CD4-positive, alpha-beta memory T cell (primary cell): ENCODE data around the gene EFCAB12. TPM values are rescaled to one million over a fixed set of nuclear protein-coding genes. Genes with fewer than 3 reads are reported as not detected.
"Not testable (repeated sequence)": the region's sequence is repeated elsewhere in the genome, so short reads cannot be mapped to it uniquely, and the experiment has no call there.

ENCODE experiments used
- CTCF ChIA-PET: fragments of 350-600 bp; sonication (Branson Sonifier 250); formaldehyde crosslinking; loops from one replicate; lab custom pipeline; 2021; ENCODE audit warnings: inconsistent platforms; ENCODE audit not compliant: partially characterized antibody; lab: Charles Lee
- POLR2A ChIA-PET: fragments of 350-600 bp; sonication (Branson Sonifier 250); formaldehyde crosslinking; loops from one replicate; lab custom pipeline; 2021; ENCODE audit not compliant: partially characterized antibody; lab: Charles Lee
- DNase-seq, 5 donors: peaks; one replicate each; pipeline versions ENCODE4 v3.0.0 to v3.0.0-alpha.2; 2020 to 2022; ENCODE audit warnings: mixed read lengths in 1 of 5
- H3K27ac ChIP-seq: one replicate; pipeline ENCODE4 v1.7.0; 2013; ENCODE audit warnings: low read depth, low read length
- H3K27me3 ChIP-seq: 2 replicates; pipeline ENCODE4 v1.7.0; 2013; ENCODE audit warnings: mild to moderate bottlenecking, low read length, moderate library complexity; ENCODE audit not compliant: insufficient read depth
- H3K36me3 ChIP-seq: 2 replicates; pipeline ENCODE4 v1.7.0; 2013; ENCODE audit warnings: mild to moderate bottlenecking, low read length, moderate library complexity; ENCODE audit not compliant: insufficient read depth
- H3K4me1 ChIP-seq: 2 replicates; pipeline ENCODE4 v1.7.0; 2013; ENCODE audit warnings: mild to moderate bottlenecking, low read length, moderate library complexity; ENCODE audit not compliant: insufficient read depth
- H3K4me3 ChIP-seq, 2 donors: one replicate each; pipeline ENCODE4 v1.7.0; 2013; ENCODE audit warnings: low read length in 2 of 2, mild to moderate bottlenecking in 1 of 2
- H3K9me3 ChIP-seq, 2 donors: one replicate each; pipeline ENCODE4 v1.7.0; 2013; ENCODE audit warnings: low read length in 2 of 2, control low read depth in 1 of 2; ENCODE audit not compliant: control insufficient read depth in 1 of 2
- H3K27ac Mint-ChIP-seq, 7 donors: one replicate each; pipeline ENCODE4 v1.8.0; 2020 to 2021; ENCODE audit warnings: mixed read lengths in 7 of 7, mild to moderate bottlenecking in 6 of 7, inconsistent platforms in 3 of 7, moderate library complexity in 3 of 7
- H3K27me3 Mint-ChIP-seq, 2 donors: one replicate each; pipeline ENCODE4 v1.8.0; 2020 to 2021; ENCODE audit warnings: mixed read lengths in 2 of 2
- H3K36me3 Mint-ChIP-seq, 2 donors: one replicate each; pipeline ENCODE4 v1.8.0; 2020 to 2021; ENCODE audit warnings: mixed read lengths in 2 of 2, inconsistent platforms in 1 of 2, mild to moderate bottlenecking in 1 of 2
- H3K4me1 Mint-ChIP-seq, 4 donors: one replicate each; pipeline ENCODE4 v1.8.0; 2020 to 2021; ENCODE audit warnings: mixed read lengths in 4 of 4, mild to moderate bottlenecking in 1 of 4
- H3K4me3 Mint-ChIP-seq, 8 donors: one replicate each; pipeline ENCODE4 v1.8.0; 2020 to 2021; ENCODE audit warnings: mixed read lengths in 8 of 8, mild to moderate bottlenecking in 7 of 8, moderate library complexity in 6 of 8, inconsistent platforms in 3 of 8
- H3K9me3 Mint-ChIP-seq, 8 donors: one replicate each; pipeline ENCODE4 v1.8.0; 2020 to 2021; ENCODE audit warnings: mixed read lengths in 8 of 8, mild to moderate bottlenecking in 5 of 8, inconsistent platforms in 3 of 8, moderate library complexity in 1 of 8
- intact Hi-C: fragments of 100-400 bp; cut with micrococcal nuclease; formaldehyde crosslinking; loops from one replicate; pipeline ENCODE4 v1.15.1; 2023
- polyA plus RNA-seq, 2 donors: library from polyadenylated mRNA; unstranded; fragments of 300-500 nt; fragmentation: Illumina TruSeq; gene quantifications; one replicate each; pipeline ENCODE4 v1.2.3, GENCODE V29; 2021
- total RNA-seq, 2 experiments: library from RNA; stranded (reverse); gene quantifications; one replicate each; pipeline ENCODE4 v1.2.3, GENCODE V29; 2021

EFCAB12 gene
- total and polyA plus RNA-seq, 4 experiments from 2014 or later: 0.09 to 1.6 (median 1.5) TPM; not detected in 1

DNA sequence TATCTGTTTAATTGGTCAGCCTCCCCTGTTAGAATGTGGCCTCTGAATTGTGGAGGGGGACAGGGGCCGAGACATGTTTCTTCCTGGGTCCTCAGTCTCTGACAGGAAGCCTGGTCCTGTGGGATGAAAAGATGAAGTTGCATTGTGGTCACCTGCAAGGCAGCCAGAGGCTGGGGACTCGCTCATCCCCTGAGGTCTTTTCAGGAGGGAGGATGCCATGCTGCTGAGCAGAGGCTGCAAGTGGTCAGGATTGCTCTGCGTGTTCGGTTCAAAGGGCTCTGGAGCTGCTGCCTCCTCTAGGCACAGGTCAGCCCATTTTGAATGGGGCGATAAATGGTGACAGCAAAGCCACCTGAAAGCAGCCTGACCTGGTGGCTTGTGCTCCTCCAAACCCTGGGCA, 44.3 kb downstream of the EFCAB12 start:
- H3K4me1 Mint-ChIP-seq: not testable (repeated sequence)

DNA sequence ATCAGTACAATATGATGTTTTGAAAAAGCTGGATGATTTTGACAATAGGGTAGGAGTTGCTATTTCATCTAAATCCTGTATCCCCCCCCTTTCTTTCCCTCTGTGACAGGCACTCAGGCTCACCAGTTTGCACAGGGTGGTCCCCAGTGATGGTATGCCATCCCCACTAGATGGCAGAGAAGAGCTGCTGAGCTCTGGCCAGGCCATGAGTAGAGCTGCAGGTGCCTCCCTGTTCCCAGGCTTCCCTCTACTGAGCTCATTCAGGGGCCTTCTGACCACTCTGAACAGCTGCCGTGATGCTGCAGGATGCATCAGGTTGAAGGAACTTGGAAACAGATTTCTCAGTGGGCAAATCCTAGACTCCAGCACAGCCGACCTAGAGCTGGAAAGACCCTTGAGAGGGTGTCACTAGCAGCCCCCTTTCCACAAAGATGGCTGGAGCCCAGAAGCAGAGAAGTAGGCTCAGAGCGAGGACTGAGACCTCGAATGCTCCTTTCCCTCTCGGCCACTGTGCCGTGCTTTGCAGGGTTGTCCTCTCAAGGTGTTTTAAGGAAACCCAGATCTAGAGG, 45.1 kb downstream of the EFCAB12 start:
- H3K27me3 Mint-ChIP-seq: no peaks in the 10 kb centered on the region
- H3K27ac Mint-ChIP-seq: peak overlapping the region in 1 of 7 donors; percentile 29
- H3K4me1 Mint-ChIP-seq: peaks cover 0 to 3% (median 0%) of the 10 kb centered on the region in 4 donors
- peak; percentile 13 to 50 (median 32) for DNase-seq
- no peaks in the 10 kb centered on the region for H3K36me3 ChIP-seq
- H3K4me3 Mint-ChIP-seq: no peak overlapping the region
- POLR2A ChIA-PET: interaction anchor here (1.3 kb wide), 1 partner anchor 67 kb away, joined by 6 read pairs; a partner anchor contains a TSS
- no peak overlapping the region for H3K27ac ChIP-seq
- H3K27me3 ChIP-seq: no peaks in the 10 kb centered on the region
- CTCF ChIA-PET: interaction anchor here (0.6 to 2.8 kb wide), 20 partner anchors 8 to 1075 kb away, joined by 3 to 24 read pairs (median 4); partner anchors contain the start of gene EFCAB12
- no peak overlapping the region for H3K4me3 ChIP-seq
- H3K9me3 Mint-ChIP-seq: no peaks in the 10 kb centered on the region
- intact Hi-C loops: loop anchor here (1.0 to 2.0 kb wide), 2 partner anchors 245 to 551 kb away; no protein-coding TSS in a partner anchor
- no peaks in the 10 kb centered on the region for H3K4me1 ChIP-seq
- H3K9me3 ChIP-seq: no peaks in the 10 kb centered on the region
- peaks cover 24 to 27% of the 10 kb centered on the region in 2 donors for H3K36me3 Mint-ChIP-seq

More for the DNA sequence above, 44.3 kb downstream of the EFCAB12 start:
- Mint-ChIP-seq H3K36me3 (peaks cover 30 to 35% of the 10 kb centered on the region in 2 donors), H3K27ac (peak overlapping the region in 1 of 7 donors; percentile 72), H3K4me3 (peak overlapping the region in 1 of 8 donors; percentile 52)
- H3K27me3 ChIP-seq, H3K9me3 Mint-ChIP-seq, H3K36me3 ChIP-seq, H3K4me1 ChIP-seq, intact Hi-C loops, DNase-seq, H3K4me3 ChIP-seq, H3K27me3 Mint-ChIP-seq, H3K27ac ChIP-seq, H3K9me3 ChIP-seq: not testable (repeated sequence)
- ChIA-PET POLR2A (interaction anchor here (1.3 kb wide), 1 partner anchor 68 kb away, joined by 6 read pairs; a partner anchor contains a TSS), CTCF (interaction anchor here (0.7 to 2.8 kb wide), 10 partner anchors 11 to 1076 kb away, joined by 3 to 24 read pairs (median 5); no protein-coding TSS in a partner anchor)

DNA sequence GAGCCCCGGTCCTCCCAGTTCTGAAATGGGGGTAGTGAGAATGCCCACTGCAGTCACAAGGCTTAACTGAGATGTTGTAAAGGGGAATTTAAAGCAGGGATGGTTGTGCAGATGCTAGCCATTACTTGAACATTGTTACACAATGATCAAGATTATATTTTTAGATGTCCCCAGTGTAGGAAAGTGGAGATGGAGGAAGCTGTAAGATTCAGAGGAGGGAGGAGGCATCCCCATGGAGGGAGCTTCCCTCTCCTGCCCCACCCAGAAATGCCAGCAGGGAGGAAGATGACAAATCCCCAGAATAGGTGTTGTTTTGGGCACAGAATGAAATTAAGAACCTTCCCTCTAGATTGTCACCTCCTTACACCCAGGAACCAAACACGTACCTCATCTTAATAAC, 46.1 kb downstream of the EFCAB12 start:
- intact Hi-C loops: loop anchor here (2.0 kb wide), 1 partner anchor 552 kb away; no protein-coding TSS in a partner anchor
- POLR2A ChIA-PET: no interaction called here
- no peak for DNase-seq
- Histone ChIP-seq H3K4me1 (no peaks in the 10 kb centered on the region), H3K27me3 (no peaks in the 10 kb centered on the region), H3K4me3 (no peak overlapping the region), H3K27ac (no peak overlapping the region), H3K9me3 (no peaks in the 10 kb centered on the region), H3K36me3 (no peaks in the 10 kb centered on the region)
- Mint-ChIP-seq H3K36me3 (peaks cover 14 to 17% of the 10 kb centered on the region in 2 donors), H3K4me1 (peaks cover 0 to 3% (median 0%) of the 10 kb centered on the region in 4 donors), H3K4me3 (no peak overlapping the region), H3K27me3 (no peaks in the 10 kb centered on the region), H3K9me3 (peaks cover 0 to 2% (median 0%) of the 10 kb centered on the region in 8 donors), H3K27ac (peak overlapping the region in 1 of 7 donors; percentile 53)
- CTCF ChIA-PET: interaction anchor here (0.8 to 2.8 kb wide), 6 partner anchors 9 to 443 kb away, joined by 3 to 24 read pairs (median 5); no protein-coding TSS in a partner anchor

DNA sequence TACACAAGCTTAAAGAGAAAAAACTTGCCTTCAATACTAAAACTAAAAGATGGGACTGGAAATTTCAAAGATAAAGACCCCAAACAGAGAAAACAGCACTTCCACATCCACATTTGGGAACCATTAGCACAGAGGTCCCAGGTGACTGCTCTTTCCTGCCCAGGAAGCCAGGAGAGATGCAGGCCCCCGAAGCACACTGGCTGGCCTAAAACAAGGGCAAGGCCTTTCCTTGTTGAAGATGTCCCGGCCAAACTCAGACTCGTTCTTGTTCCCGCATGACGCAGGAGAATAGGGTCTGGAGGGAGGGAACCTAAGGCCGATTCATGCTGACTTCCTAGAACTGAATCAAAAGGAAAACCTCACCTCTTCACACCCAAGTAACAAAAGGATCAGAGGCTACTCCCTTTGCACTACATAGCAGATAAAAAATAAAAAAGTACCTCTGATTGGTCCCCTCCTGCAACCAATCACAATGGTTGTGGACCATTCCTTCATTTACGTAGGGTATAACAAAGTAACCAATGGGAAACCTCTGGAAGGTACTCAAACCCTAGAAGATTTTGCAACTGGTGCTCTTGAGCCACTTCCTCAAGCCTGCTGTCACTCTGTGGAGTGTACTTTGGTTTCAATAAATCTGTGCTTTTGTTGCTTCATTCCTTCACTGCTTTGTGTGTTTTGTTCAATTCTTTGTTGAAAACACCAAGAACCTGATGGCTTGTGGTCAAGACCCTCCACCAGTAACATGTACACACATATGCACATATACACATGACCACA, 48.7 kb downstream of the EFCAB12 start:
- no peaks in the 10 kb centered on the region for H3K27me3 Mint-ChIP-seq
- DNase-seq: no peak
- POLR2A ChIA-PET: no interaction called here
- H3K36me3 ChIP-seq: no peaks in the 10 kb centered on the region
- peaks cover 5% of the 10 kb centered on the region in 2 donors for H3K36me3 Mint-ChIP-seq
- CTCF ChIA-PET: no interaction called here
- no peak overlapping the region for H3K27ac Mint-ChIP-seq
- no peaks in the 10 kb centered on the region for H3K9me3 ChIP-seq
- H3K4me1 ChIP-seq: no peaks in the 10 kb centered on the region
- H3K4me1 Mint-ChIP-seq: peaks cover 0 to 3% (median 0%) of the 10 kb centered on the region in 4 donors
- no peak overlapping the region for H3K4me3 ChIP-seq
- intact Hi-C loops: no loop called here
- no peak overlapping the region for H3K27ac ChIP-seq
- peaks cover 0 to 2% (median 0%) of the 10 kb centered on the region in 8 donors for H3K9me3 Mint-ChIP-seq
- no peak overlapping the region for H3K4me3 Mint-ChIP-seq
- H3K27me3 ChIP-seq: no peaks in the 10 kb centered on the region

DNA sequence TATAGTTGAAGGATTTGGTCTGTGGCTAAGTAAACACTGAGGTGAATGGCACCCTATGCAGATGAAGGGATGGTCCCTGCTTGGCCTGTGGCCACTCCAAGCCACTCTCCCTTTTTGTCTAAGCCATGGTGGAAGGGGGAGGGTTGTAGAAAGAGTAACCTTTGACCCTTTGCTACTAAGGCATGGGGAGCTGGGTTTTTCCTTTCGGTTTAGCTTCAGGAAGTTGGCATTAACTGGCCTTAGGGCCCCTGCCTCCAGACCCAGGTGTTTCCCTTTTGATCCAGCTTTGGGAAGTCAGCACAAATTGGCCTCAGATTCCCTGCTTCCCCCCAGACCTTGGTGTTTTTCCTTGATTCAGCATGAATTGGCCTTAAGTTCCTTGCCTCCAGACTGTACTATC, 49.5 kb downstream of the EFCAB12 start:
- ChIA-PET CTCF (interaction anchor here (0.9 to 1.4 kb wide), 2 partner anchors 249 to 409 kb away, joined by 3 read pairs; no protein-coding TSS in a partner anchor), POLR2A (no interaction called here)
- Mint-ChIP-seq H3K27ac (no peak overlapping the region), H3K9me3 (peaks cover 0 to 2% (median 0%) of the 10 kb centered on the region in 8 donors), H3K36me3 (peaks cover 5 to 7% of the 10 kb centered on the region in 2 donors), H3K27me3 (no peaks in the 10 kb centered on the region), H3K4me1 (peaks cover 0 to 1% (median 0%) of the 10 kb centered on the region in 4 donors), H3K4me3 (peak overlapping the region in 1 of 8 donors; percentile 42)
- intact Hi-C loops: no loop called here
- DNase-seq: no peak
- Histone ChIP-seq H3K36me3 (no peaks in the 10 kb centered on the region), H3K4me1 (no peaks in the 10 kb centered on the region), H3K4me3 (no peak overlapping the region), H3K27me3 (no peaks in the 10 kb centered on the region), H3K27ac (no peak overlapping the region), H3K9me3 (no peaks in the 10 kb centered on the region)

DNA sequence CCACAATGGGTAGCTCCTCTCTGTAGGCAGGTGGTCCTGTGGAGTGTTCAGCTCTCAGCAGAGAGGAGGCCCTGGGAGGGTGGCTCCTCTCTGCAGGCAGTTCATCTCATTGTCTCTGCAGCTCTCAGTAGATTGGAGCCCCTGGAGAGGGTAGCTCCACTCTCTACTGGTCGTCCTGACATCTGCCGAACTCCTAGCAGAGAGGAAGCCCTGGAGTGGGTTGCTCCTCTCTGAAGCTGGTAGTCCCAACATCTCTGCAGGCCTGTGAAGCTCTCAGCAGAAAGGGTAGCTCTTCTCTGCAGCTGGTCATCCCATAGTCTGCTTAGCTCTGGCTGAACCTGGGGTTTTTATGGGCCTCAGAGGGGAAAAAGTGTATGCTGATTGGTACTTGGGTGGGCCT, 50.8 kb downstream of the EFCAB12 start:
- Mint-ChIP-seq H3K9me3 (peaks cover 0 to 2% (median 0%) of the 10 kb centered on the region in 8 donors), H3K4me3 (no peak overlapping the region), H3K4me1 (no peaks in the 10 kb centered on the region), H3K27me3 (no peaks in the 10 kb centered on the region), H3K27ac (no peak overlapping the region), H3K36me3 (peaks cover 5 to 7% of the 10 kb centered on the region in 2 donors)
- Histone ChIP-seq H3K27me3 (no peaks in the 10 kb centered on the region), H3K9me3 (no peaks in the 10 kb centered on the region), H3K4me1 (no peaks in the 10 kb centered on the region), H3K27ac (no peak overlapping the region), H3K4me3 (no peak overlapping the region), H3K36me3 (no peaks in the 10 kb centered on the region)
- intact Hi-C loops: no loop called here
- ChIA-PET POLR2A (interaction anchor here (1.4 kb wide), 1 partner anchor 62 kb away, joined by 4 read pairs; the partner anchor contains the start of genes IFT122 and MBD4), CTCF (interaction anchor here (0.5 to 1.4 kb wide), 4 partner anchors 22 to 556 kb away, joined by 3 to 4 read pairs (median 4); no protein-coding TSS in a partner anchor)
- DNase-seq: no peak
